Kidney (tissue), 14 donors: ENCODE results near the gene TMEM74B. TPM values are rescaled to one million over a fixed set of nuclear protein-coding genes. Genes with fewer than 3 reads are reported as not detected.

ENCODE experiments used
- DNase-seq, 5 donors: peaks; one replicate each; pipeline ENCODE4 v3.0.0-alpha.2; 2013 to 2020
- FAIRE-seq: peaks from 2 replicates; lab custom pipeline; 2012; peaks lifted over from hg19 to GRCh38; lab: Jason Lieb, UNC
- H3K27ac ChIP-seq, 2 donors: one replicate each; pipeline ENCODE4 v1.7.0; 2013; ENCODE audit warnings: low read depth in 2 of 2, low read length in 2 of 2, inconsistent platforms in 1 of 2
- H3K27me3 ChIP-seq: one replicate; pipeline ENCODE4 v1.7.1; 2013; ENCODE audit warnings: low read length, inconsistent platforms; ENCODE audit not compliant: control insufficient read depth, insufficient read depth
- H3K36me3 ChIP-seq, 3 donors: one replicate each; pipeline versions ENCODE4 v1.7.0 to v1.7.1; 2013; ENCODE audit warnings: low read length in 3 of 3, control low read depth in 1 of 3, inconsistent platforms in 1 of 3; ENCODE audit not compliant: insufficient read depth in 3 of 3, control insufficient read depth in 2 of 3
- H3K4me1 ChIP-seq, 3 donors: one replicate each; pipeline versions ENCODE4 v1.7.0 to v1.7.1; 2013; ENCODE audit warnings: low read length in 3 of 3, inconsistent platforms in 1 of 3, low read depth in 1 of 3; ENCODE audit not compliant: control insufficient read depth in 2 of 3, insufficient read depth in 2 of 3
- H3K4me3 ChIP-seq, 3 donors: one replicate each; pipeline versions ENCODE4 v1.7.0 to v1.8.1; 2013; ENCODE audit warnings: low read length in 3 of 3, control low read depth in 1 of 3, inconsistent platforms in 1 of 3
- H3K9ac ChIP-seq, 3 donors: one replicate each; pipeline versions ENCODE4 v1.7.0 to v1.7.1; 2013; ENCODE audit warnings: low read length in 3 of 3, control low read depth in 1 of 3, inconsistent platforms in 1 of 3
- H3K9me3 ChIP-seq, 3 donors: one replicate each; pipeline versions ENCODE4 v1.7.0 to v1.7.1; 2013; ENCODE audit warnings: low read length in 3 of 3, control low read depth in 1 of 3, inconsistent platforms in 1 of 3; ENCODE audit not compliant: control insufficient read depth in 2 of 3, insufficient read depth in 1 of 3
- intact Hi-C: fragments of 100-400 bp; cut with DNase I; formaldehyde crosslinking; loops from one replicate; pipeline ENCODE4 v1.11.1; 2022
- polyA plus RNA-seq: library from polyadenylated mRNA; stranded (reverse); fragments of 350-450 nt; fragmentation: Illumina TruSeq; extraction: RNeasy Lipid Tissue Mini Kit (QIAGEN cat#74804); gene quantifications from one replicate; pipeline ENCODE4 v1.2.3, GENCODE V29; 2014; ENCODE audit warnings: low read depth, low replicate concordance; ENCODE audit not compliant: insufficient read depth
- total RNA-seq: library from RNA; stranded (reverse); fragmentation: NEBNext Ultra II Directional; extraction: Animal tissue kit (Norgen Biotek cat#: 25700); gene quantifications from one replicate; pipeline ENCODE4 v1.2.1, GENCODE V29; 2021
- TF ChIP-seq, protein P1 (sequence below): IDR thresholded peaks from 3 replicates; pipeline ENCODE4 v1.5.1; 2012; ENCODE audit warnings: mild to moderate bottlenecking, moderate library complexity, borderline replicate concordance; ENCODE audit not compliant: insufficient read depth; ENCODE audit errors: extremely low read depth
- donor health status: control.
- donor health status: control.
- donor health status: control.
- donor health status: control.
- donor health status: control.
- donor health status: DM: yes; HTN: yes; CAD: no.
- donor health status: Normal renal cell carcinoma (clear cell type).

TMEM74B gene
- total and polyA plus RNA-seq, 2 donors from 2014 or later: 0.54 to 1.6 TPM

DNA sequence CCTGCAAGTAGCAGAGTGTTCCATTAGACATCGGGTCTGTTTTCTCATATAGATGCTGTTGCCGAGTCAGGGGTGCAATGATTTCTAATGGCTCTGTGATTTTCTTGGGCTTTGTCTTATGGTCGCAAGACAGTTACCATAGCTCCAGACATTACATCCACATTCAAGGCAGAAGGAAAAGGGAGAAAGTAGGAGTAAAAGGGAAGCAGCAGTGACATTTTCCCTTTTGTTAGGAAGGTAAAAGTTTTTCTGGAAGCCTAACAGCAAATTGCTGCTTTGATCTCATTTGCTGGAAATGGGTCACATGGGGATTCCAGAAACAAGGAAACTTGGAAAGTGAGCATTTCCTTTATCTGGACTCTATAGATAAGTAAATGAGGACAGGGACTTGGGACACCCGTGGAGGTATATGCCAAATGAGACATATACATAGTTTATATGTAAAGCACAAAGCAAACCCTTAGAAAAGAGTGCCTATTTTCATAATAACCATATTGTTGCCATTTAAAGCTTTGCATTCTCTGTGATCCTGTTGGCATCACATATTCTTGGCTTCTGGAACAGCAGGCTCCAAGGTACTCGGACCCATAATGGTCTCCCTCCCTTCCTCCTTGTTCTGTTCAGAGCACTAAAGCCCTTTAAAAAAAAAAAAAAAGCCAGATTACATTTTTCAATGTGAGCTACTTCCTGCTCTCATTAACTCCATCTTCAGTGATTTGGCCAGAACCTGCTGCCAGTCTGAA, 18.2 kb upstream of the TMEM74B start, which contains the start of gene C20orf202:
TSS of gene C20orf202 (plus strand) at position 693 of the 743 bp plus-strand sequence. CDS start 132 bp downstream, outside the sequence.
- Histone ChIP-seq H3K9ac (no peak within 1 kb of the TSS), H3K27ac (no peak within 1 kb of the TSS), H3K27me3 (no peaks in the 10 kb centered on the region), H3K36me3 (no peaks in the 10 kb centered on the region), H3K4me3 (no peak within 1 kb of the TSS), H3K9me3 (no peaks in the 10 kb centered on the region), H3K4me1 (peaks cover 0 to 5% (median 0%) of the 10 kb centered on the region in 3 donors)
- DNase-seq (no peak), FAIRE-seq (no peak)
- intact Hi-C loops: no loop called here
- TF ChIP-seq, protein P1, sequence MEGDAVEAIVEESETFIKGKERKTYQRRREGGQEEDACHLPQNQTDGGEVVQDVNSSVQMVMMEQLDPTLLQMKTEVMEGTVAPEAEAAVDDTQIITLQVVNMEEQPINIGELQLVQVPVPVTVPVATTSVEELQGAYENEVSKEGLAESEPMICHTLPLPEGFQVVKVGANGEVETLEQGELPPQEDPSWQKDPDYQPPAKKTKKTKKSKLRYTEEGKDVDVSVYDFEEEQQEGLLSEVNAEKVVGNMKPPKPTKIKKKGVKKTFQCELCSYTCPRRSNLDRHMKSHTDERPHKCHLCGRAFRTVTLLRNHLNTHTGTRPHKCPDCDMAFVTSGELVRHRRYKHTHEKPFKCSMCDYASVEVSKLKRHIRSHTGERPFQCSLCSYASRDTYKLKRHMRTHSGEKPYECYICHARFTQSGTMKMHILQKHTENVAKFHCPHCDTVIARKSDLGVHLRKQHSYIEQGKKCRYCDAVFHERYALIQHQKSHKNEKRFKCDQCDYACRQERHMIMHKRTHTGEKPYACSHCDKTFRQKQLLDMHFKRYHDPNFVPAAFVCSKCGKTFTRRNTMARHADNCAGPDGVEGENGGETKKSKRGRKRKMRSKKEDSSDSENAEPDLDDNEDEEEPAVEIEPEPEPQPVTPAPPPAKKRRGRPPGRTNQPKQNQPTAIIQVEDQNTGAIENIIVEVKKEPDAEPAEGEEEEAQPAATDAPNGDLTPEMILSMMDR: no peak

DNA sequence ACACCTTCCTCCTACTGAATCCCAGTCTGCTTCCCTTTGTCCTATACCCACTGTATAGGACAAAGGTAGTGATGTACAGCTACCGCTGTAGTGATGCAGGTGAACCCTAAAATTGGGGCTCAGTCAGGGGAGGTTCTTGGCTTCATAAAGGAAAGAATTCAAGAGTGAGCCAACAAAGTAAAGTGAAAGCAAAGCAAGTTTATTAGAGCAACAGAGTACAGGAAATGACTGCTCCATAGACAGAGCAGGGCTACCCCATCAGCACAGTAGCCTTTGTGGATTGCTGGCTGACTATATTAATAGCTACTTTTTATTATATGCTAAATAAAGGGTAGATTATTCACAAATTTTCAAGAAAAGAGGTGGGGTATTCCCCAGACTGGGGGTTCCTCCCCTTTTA, 15.2 kb upstream of the TMEM74B start:
- TF ChIP-seq, protein P1: no peak
- DNase-seq (no peak), FAIRE-seq (no peak)
- Histone ChIP-seq H3K27ac (no peak overlapping the region), H3K4me1 (peaks cover 0 to 5% (median 0%) of the 10 kb centered on the region in 3 donors), H3K9me3 (no peaks in the 10 kb centered on the region), H3K36me3 (no peaks in the 10 kb centered on the region), H3K9ac (no peak overlapping the region), H3K4me3 (no peak overlapping the region), H3K27me3 (no peaks in the 10 kb centered on the region)
- intact Hi-C loops: no loop called here

DNA sequence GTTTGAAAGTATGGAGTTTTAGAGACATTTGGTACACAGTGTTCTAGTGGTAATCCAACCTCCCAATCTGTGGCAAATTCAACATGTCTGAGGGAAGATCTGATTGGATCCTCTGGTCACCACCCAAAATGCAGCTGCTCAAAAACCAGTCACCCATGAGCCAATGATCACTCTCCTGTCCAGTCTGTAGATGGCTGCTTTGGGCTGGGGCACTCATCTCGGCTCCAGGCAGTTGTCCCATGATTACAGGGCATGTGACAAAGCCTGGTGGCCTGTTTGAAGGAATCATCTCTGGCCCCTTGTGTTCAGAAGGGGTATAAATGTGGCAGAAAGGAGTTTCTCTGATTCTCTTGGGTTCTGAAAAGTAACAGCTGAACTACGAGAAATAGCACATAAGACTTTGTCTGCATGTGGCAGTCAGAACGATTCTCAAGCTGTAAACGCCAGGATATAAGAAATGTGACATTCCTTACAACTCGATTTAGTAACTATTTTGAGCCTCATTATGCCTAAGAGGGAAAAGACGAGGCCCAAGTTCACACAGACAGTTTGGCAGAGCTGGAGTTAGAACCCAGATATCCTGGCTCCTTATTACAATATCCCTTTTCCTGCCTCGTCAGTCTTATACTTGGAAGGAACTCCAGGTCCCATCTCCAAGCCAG, 14.6 kb upstream of the TMEM74B start:
- Histone ChIP-seq H3K4me3 (no peak overlapping the region), H3K9me3 (no peaks in the 10 kb centered on the region), H3K9ac (no peak overlapping the region), H3K36me3 (no peaks in the 10 kb centered on the region), H3K27me3 (no peaks in the 10 kb centered on the region), H3K27ac (no peak overlapping the region), H3K4me1 (peaks cover 0 to 5% (median 0%) of the 10 kb centered on the region in 3 donors)
- intact Hi-C loops: no loop called here
- FAIRE-seq (no peak), DNase-seq (no peak)
- TF ChIP-seq, protein P1: no peak
